ENCODE results near the gene ZNF620.

The ZNF620 gene

GRCh38 chr3:40476478-40477470 is 29.1 kb upstream of the ZNF620 start, which contains the start of gene ZNF619:
Gene ZNF619, plus strand, starts transcription at chr3:40477122. Its CDS starts 858 bp downstream, at chr3:40477980.
- peak within 1 kb of the TSS; percentile 54 for H3K27ac ChIP-seq
- no peak for TF ChIP-seq ZFX (IDR thresholded peaks at IDR 0.05; ENCODE audit: borderline replicate concordance)
- TF ChIP-seq, protein P1, sequence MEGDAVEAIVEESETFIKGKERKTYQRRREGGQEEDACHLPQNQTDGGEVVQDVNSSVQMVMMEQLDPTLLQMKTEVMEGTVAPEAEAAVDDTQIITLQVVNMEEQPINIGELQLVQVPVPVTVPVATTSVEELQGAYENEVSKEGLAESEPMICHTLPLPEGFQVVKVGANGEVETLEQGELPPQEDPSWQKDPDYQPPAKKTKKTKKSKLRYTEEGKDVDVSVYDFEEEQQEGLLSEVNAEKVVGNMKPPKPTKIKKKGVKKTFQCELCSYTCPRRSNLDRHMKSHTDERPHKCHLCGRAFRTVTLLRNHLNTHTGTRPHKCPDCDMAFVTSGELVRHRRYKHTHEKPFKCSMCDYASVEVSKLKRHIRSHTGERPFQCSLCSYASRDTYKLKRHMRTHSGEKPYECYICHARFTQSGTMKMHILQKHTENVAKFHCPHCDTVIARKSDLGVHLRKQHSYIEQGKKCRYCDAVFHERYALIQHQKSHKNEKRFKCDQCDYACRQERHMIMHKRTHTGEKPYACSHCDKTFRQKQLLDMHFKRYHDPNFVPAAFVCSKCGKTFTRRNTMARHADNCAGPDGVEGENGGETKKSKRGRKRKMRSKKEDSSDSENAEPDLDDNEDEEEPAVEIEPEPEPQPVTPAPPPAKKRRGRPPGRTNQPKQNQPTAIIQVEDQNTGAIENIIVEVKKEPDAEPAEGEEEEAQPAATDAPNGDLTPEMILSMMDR (IDR thresholded peaks at IDR 0.05), result no peak

DNA sequence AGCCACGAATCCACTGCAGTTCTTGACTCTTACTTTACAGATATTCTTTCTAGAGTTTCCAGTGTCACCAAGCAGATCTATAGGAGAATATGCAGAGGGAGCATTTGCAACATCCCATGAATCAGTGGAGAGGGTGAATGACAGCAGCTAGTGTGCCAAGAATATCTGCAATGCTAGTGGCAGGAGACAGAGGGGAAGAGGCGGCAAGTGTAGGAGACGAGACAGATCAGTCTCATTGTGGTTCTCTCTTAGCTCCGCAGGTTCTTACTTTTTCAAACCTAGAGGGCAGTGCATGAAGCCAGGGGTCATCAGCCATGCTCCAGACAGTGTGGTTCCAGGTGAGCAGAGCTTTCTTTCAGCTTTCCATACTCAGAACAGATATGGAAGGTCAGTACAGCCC is 28.2 kb upstream of the ZNF620 start:
- TF ChIP-seq, protein P1 (IDR thresholded peaks at IDR 0.05), result no peak
- TF ChIP-seq ZFX (IDR thresholded peaks at IDR 0.05; ENCODE audit: borderline replicate concordance), result no peak
- peak overlapping the region; percentile 54; the same call in 1 of the 2 replicates for H3K27ac ChIP-seq

- H3K27ac ChIP-seq, result no peak overlapping the region
- TF ChIP-seq ZFX (IDR thresholded peaks at IDR 0.05; ENCODE audit: borderline replicate concordance), result no peak
- TF ChIP-seq, protein P1 (IDR thresholded peaks at IDR 0.05), result no peak
Observed at GRCh38 chr3:40487172-40487571, 18.7 kb upstream of the ZNF620 start.

DNA sequence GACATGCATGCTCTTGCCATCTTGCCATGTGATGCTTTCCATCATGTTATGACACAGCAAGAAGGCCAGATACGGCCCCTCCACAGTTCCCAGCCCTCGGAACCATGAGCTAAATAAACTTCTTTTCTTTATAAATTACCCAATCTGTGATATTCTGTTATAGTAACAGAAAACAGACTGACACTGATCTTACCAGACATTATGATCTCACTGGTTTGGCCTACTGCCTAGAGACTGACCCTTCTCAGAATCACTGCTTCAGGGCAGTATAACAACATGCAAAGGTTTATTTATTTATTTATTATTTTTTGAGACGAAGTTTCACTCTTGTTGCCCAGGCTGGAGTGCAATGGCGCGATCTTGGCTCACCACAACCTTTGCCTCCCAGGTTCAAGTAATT is 14.9 kb upstream of the ZNF620 start:
- no peak for TF ChIP-seq ZFX (IDR thresholded peaks at IDR 0.05; ENCODE audit: borderline replicate concordance)
- TF ChIP-seq, protein P1 (IDR thresholded peaks at IDR 0.05), result no peak
- H3K27ac ChIP-seq, result no peak overlapping the region

GRCh38 chr3:40494698-40495097 is 11.1 kb upstream of the ZNF620 start:
- no peak for TF ChIP-seq ZFX (IDR thresholded peaks at IDR 0.05; ENCODE audit: borderline replicate concordance)
- TF ChIP-seq, protein P1 (IDR thresholded peaks at IDR 0.05), result no peak
- H3K27ac ChIP-seq, result no peak overlapping the region

GRCh38 chr3:40497288-40497687 is 8.6 kb upstream of the ZNF620 start:
- H3K27ac ChIP-seq, result no peak overlapping the region
- TF ChIP-seq ZFX (IDR thresholded peaks at IDR 0.05; ENCODE audit: borderline replicate concordance), result no peak

GRCh38 chr3:40499952-40500351 is 5.9 kb upstream of the ZNF620 start:
- TF ChIP-seq, protein P1 (IDR thresholded peaks at IDR 0.05), result no peak
- no peak for TF ChIP-seq ZFX (IDR thresholded peaks at IDR 0.05; ENCODE audit: borderline replicate concordance)
- H3K27ac ChIP-seq, result no peak overlapping the region

Measured in 22Rv1 (cell line).